ENCODE results near the gene ATL1.
A peak's percentile ranks its signal among the peaks of the same experiment; 100 is the strongest.

The ATL1 gene

DNA sequence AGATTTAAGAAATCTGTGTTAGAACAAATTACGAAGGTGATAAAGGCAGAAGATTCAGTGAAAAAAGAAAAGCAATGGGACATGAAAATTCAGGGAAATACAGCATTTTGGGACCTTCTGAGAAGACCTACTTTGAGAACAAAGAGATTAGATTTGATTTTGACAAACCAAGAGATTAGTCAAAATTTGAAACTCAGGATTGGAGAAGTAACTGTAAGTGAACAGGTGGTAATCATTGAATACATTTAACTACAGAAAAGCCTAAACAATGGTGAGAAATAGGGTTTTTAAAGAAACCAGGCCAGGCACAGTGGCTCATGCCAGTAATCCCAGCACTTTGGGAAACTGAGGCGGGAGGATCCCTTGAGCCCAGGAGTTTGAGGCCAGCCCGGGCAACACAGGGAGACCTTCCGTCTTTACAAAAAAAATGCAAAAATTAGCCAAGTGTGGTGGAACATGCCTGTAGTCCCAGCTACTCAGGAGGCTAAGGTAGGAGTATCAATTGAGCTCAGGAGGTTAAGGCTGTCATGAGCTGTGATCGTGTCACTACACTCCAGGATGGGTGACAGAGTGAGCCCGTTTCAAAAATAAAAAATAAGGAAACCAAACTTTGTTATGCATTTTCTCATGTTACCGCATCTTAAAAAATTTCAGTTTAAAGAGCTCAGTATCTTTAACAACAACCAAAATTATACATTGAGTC is 117.0 kb downstream of the ATL1 start:
- H3K27me3 ChIP-seq (ENCODE audit: insufficient read depth, low read depth) = no peaks in the 10 kb centered on the region
- peaks cover 14% of the 10 kb centered on the region for H3K4me1 ChIP-seq (ENCODE audit: low read depth, poor library complexity, severe bottlenecking)
- H3K79me2 ChIP-seq (ENCODE audit: insufficient read depth, low read depth) = no peaks in the 10 kb centered on the region
- peak overlapping the region; percentile 38 for H3K4me2 ChIP-seq
- TF ChIP-seq, protein P1, sequence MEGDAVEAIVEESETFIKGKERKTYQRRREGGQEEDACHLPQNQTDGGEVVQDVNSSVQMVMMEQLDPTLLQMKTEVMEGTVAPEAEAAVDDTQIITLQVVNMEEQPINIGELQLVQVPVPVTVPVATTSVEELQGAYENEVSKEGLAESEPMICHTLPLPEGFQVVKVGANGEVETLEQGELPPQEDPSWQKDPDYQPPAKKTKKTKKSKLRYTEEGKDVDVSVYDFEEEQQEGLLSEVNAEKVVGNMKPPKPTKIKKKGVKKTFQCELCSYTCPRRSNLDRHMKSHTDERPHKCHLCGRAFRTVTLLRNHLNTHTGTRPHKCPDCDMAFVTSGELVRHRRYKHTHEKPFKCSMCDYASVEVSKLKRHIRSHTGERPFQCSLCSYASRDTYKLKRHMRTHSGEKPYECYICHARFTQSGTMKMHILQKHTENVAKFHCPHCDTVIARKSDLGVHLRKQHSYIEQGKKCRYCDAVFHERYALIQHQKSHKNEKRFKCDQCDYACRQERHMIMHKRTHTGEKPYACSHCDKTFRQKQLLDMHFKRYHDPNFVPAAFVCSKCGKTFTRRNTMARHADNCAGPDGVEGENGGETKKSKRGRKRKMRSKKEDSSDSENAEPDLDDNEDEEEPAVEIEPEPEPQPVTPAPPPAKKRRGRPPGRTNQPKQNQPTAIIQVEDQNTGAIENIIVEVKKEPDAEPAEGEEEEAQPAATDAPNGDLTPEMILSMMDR (conservative IDR thresholded peaks at IDR 0.05; ENCODE audit: low read depth, low read length) = no peak
- H3K36me3 ChIP-seq (ENCODE audit: insufficient read depth) = no peaks in the 10 kb centered on the region
- no peaks in the 10 kb centered on the region for H4K20me1 ChIP-seq (ENCODE audit: insufficient read depth)
- no peak overlapping the region for H3K9ac ChIP-seq
- no peak overlapping the region for H3K4me3 ChIP-seq (IDR thresholded peaks at IDR 0.05; ENCODE audit: insufficient read depth, low read depth, low read length)
- H2AFZ ChIP-seq (ENCODE audit: low read depth) = 0 out of 2 replicates have a peak overlapping the region, but pooled peaks have one; percentile 22
- no peak overlapping the region for H3K27ac ChIP-seq

DNA sequence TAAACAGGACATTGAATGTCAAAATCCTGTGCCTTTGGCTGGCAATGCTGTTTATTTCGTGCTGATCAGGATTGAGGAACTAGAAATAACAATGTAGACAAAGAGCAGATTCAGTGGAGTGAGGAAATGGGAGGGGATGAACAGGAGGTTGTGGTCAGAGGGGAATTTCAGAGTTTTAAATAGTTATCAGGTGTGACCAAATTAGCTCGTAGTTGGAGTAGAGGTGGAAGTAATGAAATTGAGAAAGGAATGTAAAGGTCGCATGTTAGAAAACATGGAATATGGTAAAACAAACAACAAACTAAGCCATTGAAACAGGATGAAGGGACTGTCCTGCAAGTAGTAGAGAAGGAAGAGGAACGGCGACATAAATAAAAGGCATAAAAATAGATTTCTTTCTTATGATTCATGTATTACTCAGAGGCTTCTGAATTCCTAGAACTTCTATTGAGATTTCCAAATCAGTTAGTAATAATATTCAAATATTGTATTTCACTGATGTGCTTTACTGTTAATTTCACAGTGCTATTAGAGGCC is 117.7 kb downstream of the ATL1 start:
- H3K4me3 ChIP-seq (IDR thresholded peaks at IDR 0.05; ENCODE audit: insufficient read depth, low read depth, low read length) = no peak overlapping the region
- H3K4me1 ChIP-seq (ENCODE audit: low read depth, poor library complexity, severe bottlenecking) = peaks cover 14% of the 10 kb centered on the region
- H3K79me2 ChIP-seq (ENCODE audit: insufficient read depth, low read depth) = no peaks in the 10 kb centered on the region
- 0 out of 2 replicates have a peak overlapping the region, but pooled peaks have one; percentile 22 for H2AFZ ChIP-seq (ENCODE audit: low read depth)
- peak overlapping the region; percentile 38 for H3K4me2 ChIP-seq
- no peak overlapping the region for H3K9ac ChIP-seq
- no peaks in the 10 kb centered on the region for H4K20me1 ChIP-seq (ENCODE audit: insufficient read depth)
- no peaks in the 10 kb centered on the region for H3K36me3 ChIP-seq (ENCODE audit: insufficient read depth)
- TF ChIP-seq, protein P1 (conservative IDR thresholded peaks at IDR 0.05; ENCODE audit: low read depth, low read length) = no peak
- no peaks in the 10 kb centered on the region for H3K27me3 ChIP-seq (ENCODE audit: insufficient read depth, low read depth)
- H3K27ac ChIP-seq = no peak overlapping the region

DNA sequence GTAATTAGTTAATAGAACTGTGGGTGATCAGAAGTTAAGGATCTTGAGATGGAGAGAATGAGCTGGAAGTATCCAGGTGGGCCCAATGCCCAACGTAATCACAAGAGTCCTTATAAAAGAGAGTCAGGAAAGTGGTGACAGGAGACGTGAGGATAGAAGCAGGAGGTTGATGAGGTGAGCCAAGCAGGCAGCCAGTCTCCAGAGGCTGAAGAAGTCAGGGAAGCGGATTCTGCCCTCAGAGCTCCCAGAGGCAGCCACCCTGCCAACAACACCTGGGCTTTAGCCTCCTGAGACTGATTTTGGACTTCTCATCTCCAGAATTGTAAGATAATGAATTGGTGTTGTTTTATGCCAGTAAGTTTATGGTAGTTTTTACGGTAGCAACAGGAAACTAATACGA is 118.2 kb downstream of the ATL1 start:
- H3K4me3 ChIP-seq (IDR thresholded peaks at IDR 0.05; ENCODE audit: insufficient read depth, low read depth, low read length) = no peak overlapping the region
- H3K9ac ChIP-seq = no peak overlapping the region
- H3K79me2 ChIP-seq (ENCODE audit: insufficient read depth, low read depth) = no peaks in the 10 kb centered on the region
- H3K4me1 ChIP-seq (ENCODE audit: low read depth, poor library complexity, severe bottlenecking) = peaks cover 14% of the 10 kb centered on the region
- H3K27me3 ChIP-seq (ENCODE audit: insufficient read depth, low read depth) = no peaks in the 10 kb centered on the region
- no peak overlapping the region for H3K4me2 ChIP-seq
- no peak overlapping the region for H3K27ac ChIP-seq
- TF ChIP-seq, protein P1 (conservative IDR thresholded peaks at IDR 0.05; ENCODE audit: low read depth, low read length) = no peak
- no peaks in the 10 kb centered on the region for H4K20me1 ChIP-seq (ENCODE audit: insufficient read depth)
- no peak overlapping the region for H2AFZ ChIP-seq (ENCODE audit: low read depth)
- no peaks in the 10 kb centered on the region for H3K36me3 ChIP-seq (ENCODE audit: insufficient read depth)

DNA sequence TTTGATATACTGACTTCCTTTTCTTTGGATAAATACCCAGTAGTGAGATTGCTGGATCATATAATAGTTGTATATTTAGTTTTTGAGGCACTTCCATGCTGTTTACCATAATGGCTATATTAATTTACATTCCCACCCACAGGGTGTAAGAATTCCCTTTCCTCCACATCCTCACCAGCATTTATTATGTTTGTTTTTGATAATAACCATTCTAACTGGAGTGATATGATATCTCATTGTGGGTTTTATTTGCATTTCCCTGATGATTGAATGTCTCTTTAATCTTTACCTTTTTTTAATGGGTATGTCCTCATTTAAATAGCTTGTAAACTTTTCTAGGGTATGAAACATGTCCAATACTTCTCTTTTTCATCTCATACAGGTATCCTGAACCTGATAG is 119.7 kb downstream of the ATL1 start:
- H3K36me3 ChIP-seq (ENCODE audit: insufficient read depth) = no peaks in the 10 kb centered on the region
- peaks cover 14% of the 10 kb centered on the region for H3K4me1 ChIP-seq (ENCODE audit: low read depth, poor library complexity, severe bottlenecking)
- H3K4me3 ChIP-seq (IDR thresholded peaks at IDR 0.05; ENCODE audit: insufficient read depth, low read depth, low read length) = no peak overlapping the region
- H3K79me2 ChIP-seq (ENCODE audit: insufficient read depth, low read depth) = no peaks in the 10 kb centered on the region
- no peak overlapping the region for H2AFZ ChIP-seq (ENCODE audit: low read depth)
- H3K4me2 ChIP-seq = no peak overlapping the region
- H3K27ac ChIP-seq = no peak overlapping the region
- no peaks in the 10 kb centered on the region for H3K27me3 ChIP-seq (ENCODE audit: insufficient read depth, low read depth)
- no peaks in the 10 kb centered on the region for H4K20me1 ChIP-seq (ENCODE audit: insufficient read depth)
- TF ChIP-seq, protein P1 (conservative IDR thresholded peaks at IDR 0.05; ENCODE audit: low read depth, low read length) = no peak
- no peak overlapping the region for H3K9ac ChIP-seq
